ENCODE results near the gene MAP3K8. TPM values are rescaled to one million over a fixed set of nuclear protein-coding genes. Genes with fewer than 3 reads are reported as not detected.

Gene MAP3K8
- total and polyA plus RNA-seq, 10 of the 15 experiments (the other 5 are each of a cell fraction or from before 2014, with no cell fraction given): 25.5 to 115 (median 40.2) TPM

DNA sequence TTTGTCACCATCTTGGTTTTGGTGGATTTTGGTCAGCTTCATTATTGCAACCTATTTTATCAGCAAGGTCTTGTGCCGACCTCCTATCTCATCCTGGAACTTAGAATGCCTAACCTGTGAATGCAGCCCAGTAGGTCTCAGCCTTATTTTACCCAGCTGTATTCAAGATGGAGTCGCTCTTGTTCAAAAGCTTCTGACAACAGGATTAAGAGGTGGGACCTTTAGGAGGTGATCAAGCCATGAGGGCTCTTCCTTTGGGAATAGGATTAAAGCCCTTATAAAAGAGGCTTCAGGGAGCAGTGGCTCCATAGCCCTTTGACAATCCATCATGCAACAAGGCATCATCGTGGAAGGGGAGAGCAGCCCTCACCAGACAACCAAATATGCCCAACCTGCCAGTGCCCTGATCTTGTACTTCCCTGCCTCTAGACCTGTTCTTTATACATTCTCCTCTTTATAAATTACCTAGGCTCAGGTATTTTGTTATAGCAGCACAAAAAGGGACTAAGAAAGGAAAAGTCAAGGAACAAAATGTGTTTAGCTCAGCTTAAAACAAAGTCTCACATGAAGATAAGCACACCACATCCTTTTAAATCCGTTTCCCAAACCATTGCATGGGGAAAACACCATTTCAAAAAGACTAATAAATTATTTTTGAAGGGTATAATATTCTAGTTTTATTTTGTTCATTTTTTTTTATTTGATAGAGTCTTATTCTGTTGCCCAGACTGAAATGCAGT, 8.5 kb upstream of the MAP3K8 start:
- intact Hi-C loops (cut with micrococcal nuclease; ENCODE audit: unreplicated experiment): no loop called here

More for the DNA sequence above, 8.5 kb upstream of the MAP3K8 start:
- Histone ChIP-seq H3K79me2 (ENCODE audit: control insufficient read depth, insufficient read depth, low read length) (peaks cover 1% of the 10 kb centered on the region; the same call in 1 of the 2 replicates), H3K27ac (ENCODE audit: control insufficient read depth, insufficient read depth) (no peak overlapping the region), H3K4me2 (ENCODE audit: control insufficient read depth, insufficient read depth) (no peak overlapping the region), H3K9me3 (replicated peaks; ENCODE audit: control insufficient read depth, insufficient read depth, low read length) (no peaks in the 10 kb centered on the region), H2AFZ (ENCODE audit: control insufficient read depth, low read depth, low read length) (no peak overlapping the region), H4K20me1 (ENCODE audit: control insufficient read depth, insufficient read depth) (no peaks in the 10 kb centered on the region), H3K36me3 (ENCODE audit: control insufficient read depth in 2 of 2, insufficient read depth in 2 of 2, low read length in 1 of 2) (no peaks in the 10 kb centered on the region), H3K27me3 (replicated peaks in 1 of 2; ENCODE audit: control insufficient read depth in 2 of 2, insufficient read depth in 2 of 2, low read length in 1 of 2) (no peaks in the 10 kb centered on the region), H3K4me1 (ENCODE audit: control insufficient read depth, insufficient read depth, low read length) (peaks cover 60% of the 10 kb centered on the region), H3K4me3 (no peak overlapping the region), H3K9ac (ENCODE audit: control insufficient read depth, insufficient read depth, low read length) (no peak overlapping the region)
- ChIA-PET RAD21 (ENCODE audit: unreplicated experiment) (interaction anchor here (13.9 kb wide), 1 partner anchor 8 kb away, joined by 255 read pairs; no protein-coding TSS in a partner anchor), CTCF (interaction anchor here (0.7 to 1.8 kb wide), 2 partner anchors 9 to 14 kb away, joined by 3 to 6 read pairs; no protein-coding TSS in a partner anchor), SMC1A (ENCODE audit: uncharacterized antibody, unreplicated experiment) (interaction anchor here (0.6 to 16.2 kb wide), 4 partner anchors 12 to 401 kb away, joined by 3 to 284 read pairs (median 12); no protein-coding TSS in a partner anchor), POLR2A (interaction anchor here (0.6 to 1.0 kb wide), 3 partner anchors 8 to 99 kb away, joined by 3 to 4 read pairs (median 4); no protein-coding TSS in a partner anchor)
- 73% methylated on average over 4 of the region's 4 CpGs for WGBS (ENCODE audit: insufficient coverage, insufficient replicate concordance, low lambda C conversion rate, missing lambda C conversion rate)
- no peak for DNase-seq (ENCODE audit: low read depth, low spot score)
- in situ Hi-C loops (cut with MboI): no loop called here
- BruUV-seq (replicated peaks): no TSS peak
- FAIRE-seq: no peak
- no peak for TF ChIP-seq BHLHE40 (IDR thresholded peaks at IDR 0.05; ENCODE audit: borderline replicate concordance in 1 of 2, low read depth in 2 of 2, low read length in 1 of 2)
- TF ChIP-seq ZZZ3 (IDR thresholded peaks at IDR 0.05; ENCODE audit: control insufficient read depth, insufficient read length, low read depth): no peak
- TF ChIP-seq, protein P1, sequence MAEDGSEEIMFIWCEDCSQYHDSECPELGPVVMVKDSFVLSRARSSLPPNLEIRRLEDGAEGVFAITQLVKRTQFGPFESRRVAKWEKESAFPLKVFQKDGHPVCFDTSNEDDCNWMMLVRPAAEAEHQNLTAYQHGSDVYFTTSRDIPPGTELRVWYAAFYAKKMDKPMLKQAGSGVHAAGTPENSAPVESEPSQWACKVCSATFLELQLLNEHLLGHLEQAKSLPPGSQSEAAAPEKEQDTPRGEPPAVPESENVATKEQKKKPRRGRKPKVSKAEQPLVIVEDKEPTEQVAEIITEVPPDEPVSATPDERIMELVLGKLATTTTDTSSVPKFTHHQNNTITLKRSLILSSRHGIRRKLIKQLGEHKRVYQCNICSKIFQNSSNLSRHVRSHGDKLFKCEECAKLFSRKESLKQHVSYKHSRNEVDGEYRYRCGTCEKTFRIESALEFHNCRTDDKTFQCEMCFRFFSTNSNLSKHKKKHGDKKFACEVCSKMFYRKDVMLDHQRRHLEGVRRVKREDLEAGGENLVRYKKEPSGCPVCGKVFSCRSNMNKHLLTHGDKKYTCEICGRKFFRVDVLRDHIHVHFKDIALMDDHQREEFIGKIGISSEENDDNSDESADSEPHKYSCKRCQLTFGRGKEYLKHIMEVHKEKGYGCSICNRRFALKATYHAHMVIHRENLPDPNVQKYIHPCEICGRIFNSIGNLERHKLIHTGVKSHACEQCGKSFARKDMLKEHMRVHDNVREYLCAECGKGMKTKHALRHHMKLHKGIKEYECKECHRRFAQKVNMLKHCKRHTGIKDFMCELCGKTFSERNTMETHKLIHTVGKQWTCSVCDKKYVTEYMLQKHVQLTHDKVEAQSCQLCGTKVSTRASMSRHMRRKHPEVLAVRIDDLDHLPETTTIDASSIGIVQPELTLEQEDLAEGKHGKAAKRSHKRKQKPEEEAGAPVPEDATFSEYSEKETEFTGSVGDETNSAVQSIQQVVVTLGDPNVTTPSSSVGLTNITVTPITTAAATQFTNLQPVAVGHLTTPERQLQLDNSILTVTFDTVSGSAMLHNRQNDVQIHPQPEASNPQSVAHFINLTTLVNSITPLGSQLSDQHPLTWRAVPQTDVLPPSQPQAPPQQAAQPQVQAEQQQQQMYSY (CRISPR knock-in tag; IDR thresholded peaks at IDR 0.05): 0 out of 2 replicates have a peak, but pooled peaks have one; percentile 61
- TF ChIP-seq, protein P2, sequence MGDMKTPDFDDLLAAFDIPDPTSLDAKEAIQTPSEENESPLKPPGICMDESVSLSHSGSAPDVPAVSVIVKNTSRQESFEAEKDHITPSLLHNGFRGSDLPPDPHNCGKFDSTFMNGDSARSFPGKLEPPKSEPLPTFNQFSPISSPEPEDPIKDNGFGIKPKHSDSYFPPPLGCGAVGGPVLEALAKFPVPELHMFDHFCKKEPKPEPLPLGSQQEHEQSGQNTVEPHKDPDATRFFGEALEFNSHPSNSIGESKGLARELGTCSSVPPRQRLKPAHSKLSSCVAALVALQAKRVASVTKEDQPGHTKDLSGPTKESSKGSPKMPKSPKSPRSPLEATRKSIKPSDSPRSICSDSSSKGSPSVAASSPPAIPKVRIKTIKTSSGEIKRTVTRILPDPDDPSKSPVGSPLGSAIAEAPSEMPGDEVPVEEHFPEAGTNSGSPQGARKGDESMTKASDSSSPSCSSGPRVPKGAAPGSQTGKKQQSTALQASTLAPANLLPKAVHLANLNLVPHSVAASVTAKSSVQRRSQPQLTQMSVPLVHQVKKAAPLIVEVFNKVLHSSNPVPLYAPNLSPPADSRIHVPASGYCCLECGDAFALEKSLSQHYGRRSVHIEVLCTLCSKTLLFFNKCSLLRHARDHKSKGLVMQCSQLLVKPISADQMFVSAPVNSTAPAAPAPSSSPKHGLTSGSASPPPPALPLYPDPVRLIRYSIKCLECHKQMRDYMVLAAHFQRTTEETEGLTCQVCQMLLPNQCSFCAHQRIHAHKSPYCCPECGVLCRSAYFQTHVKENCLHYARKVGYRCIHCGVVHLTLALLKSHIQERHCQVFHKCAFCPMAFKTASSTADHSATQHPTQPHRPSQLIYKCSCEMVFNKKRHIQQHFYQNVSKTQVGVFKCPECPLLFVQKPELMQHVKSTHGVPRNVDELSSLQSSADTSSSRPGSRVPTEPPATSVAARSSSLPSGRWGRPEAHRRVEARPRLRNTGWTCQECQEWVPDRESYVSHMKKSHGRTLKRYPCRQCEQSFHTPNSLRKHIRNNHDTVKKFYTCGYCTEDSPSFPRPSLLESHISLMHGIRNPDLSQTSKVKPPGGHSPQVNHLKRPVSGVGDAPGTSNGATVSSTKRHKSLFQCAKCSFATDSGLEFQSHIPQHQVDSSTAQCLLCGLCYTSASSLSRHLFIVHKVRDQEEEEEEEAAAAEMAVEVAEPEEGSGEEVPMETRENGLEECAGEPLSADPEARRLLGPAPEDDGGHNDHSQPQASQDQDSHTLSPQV (IDR thresholded peaks at IDR 0.05): peak; percentile 92
- TF ChIP-seq GABPA (IDR thresholded peaks at IDR 0.05; ENCODE audit: low read depth): no peak
- no peak for TF ChIP-seq JUNB (IDR thresholded peaks at IDR 0.05)
- TF ChIP-seq, protein P3, sequence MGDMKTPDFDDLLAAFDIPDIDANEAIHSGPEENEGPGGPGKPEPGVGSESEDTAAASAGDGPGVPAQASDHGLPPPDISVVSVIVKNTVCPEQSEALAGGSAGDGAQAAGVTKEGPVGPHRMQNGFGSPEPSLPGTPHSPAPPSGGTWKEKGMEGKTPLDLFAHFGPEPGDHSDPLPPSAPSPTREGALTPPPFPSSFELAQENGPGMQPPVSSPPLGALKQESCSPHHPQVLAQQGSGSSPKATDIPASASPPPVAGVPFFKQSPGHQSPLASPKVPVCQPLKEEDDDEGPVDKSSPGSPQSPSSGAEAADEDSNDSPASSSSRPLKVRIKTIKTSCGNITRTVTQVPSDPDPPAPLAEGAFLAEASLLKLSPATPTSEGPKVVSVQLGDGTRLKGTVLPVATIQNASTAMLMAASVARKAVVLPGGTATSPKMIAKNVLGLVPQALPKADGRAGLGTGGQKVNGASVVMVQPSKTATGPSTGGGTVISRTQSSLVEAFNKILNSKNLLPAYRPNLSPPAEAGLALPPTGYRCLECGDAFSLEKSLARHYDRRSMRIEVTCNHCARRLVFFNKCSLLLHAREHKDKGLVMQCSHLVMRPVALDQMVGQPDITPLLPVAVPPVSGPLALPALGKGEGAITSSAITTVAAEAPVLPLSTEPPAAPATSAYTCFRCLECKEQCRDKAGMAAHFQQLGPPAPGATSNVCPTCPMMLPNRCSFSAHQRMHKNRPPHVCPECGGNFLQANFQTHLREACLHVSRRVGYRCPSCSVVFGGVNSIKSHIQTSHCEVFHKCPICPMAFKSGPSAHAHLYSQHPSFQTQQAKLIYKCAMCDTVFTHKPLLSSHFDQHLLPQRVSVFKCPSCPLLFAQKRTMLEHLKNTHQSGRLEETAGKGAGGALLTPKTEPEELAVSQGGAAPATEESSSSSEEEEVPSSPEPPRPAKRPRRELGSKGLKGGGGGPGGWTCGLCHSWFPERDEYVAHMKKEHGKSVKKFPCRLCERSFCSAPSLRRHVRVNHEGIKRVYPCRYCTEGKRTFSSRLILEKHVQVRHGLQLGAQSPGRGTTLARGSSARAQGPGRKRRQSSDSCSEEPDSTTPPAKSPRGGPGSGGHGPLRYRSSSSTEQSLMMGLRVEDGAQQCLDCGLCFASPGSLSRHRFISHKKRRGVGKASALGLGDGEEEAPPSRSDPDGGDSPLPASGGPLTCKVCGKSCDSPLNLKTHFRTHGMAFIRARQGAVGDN (IDR thresholded peaks at IDR 0.05): peak; percentile 68
- ATAC-seq: no peak
